HepG2 (cell line): Measurements from ENCODE around the gene LTA4H. TPM values are rescaled to one million over a fixed set of nuclear protein-coding genes. Genes with fewer than 3 reads are reported as not detected.

Experiments used
- ATAC-seq: fragments of 200-7000 bp; cut with Tn5 transposase; 3 replicates; pipeline ENCODE4 v1.9.1; 2020; ENCODE audit warnings: mild to moderate bottlenecking, moderate library complexity
- BruUV-seq: library from RNA; stranded (reverse); fragments of 400-500 nt; replicated peaks from 2 replicates; lab custom pipeline; 2021; lab: Mats Ljungman, UMichigan
- CTCF ChIA-PET: fragments of 300-600 bp; formaldehyde crosslinking; extraction: SDS; loops from one replicate; lab custom pipeline; 2021; ENCODE audit warnings: low total read pairs, inconsistent platforms, low intra/inter-chr PET ratio; lab: Yijun Ruan, JAX
- POLR2A ChIA-PET: fragments of 350-600 bp; sonication (Branson Sonifier 250); formaldehyde crosslinking; loops from one replicate; lab custom pipeline; 2020; ENCODE audit warnings: antibody characterized with exemption, inconsistent platforms; lab: Yijun Ruan, JAX
- DNase-seq: peaks from one replicate; pipeline ENCODE4 v3.0.0-alpha.2; 2015; ENCODE audit warnings: low spot score
- FAIRE-seq: peaks from 3 replicates; lab custom pipeline; 2011; peaks lifted over from hg19 to GRCh38; lab: Jason Lieb, UNC
- H2AFZ ChIP-seq: one replicate; pipeline ENCODE4 v1.6.1; 2011; ENCODE audit warnings: low read length, inconsistent platforms
- H3K27ac ChIP-seq: fragments of 300-600 bp; 3 replicates; pipeline ENCODE4 v1.8.0; 2011; ENCODE audit warnings: mixed run types, mild to moderate bottlenecking, mixed read lengths, low read length, inconsistent platforms; ENCODE audit not compliant: insufficient read depth; ENCODE audit errors: extremely low read length
- H3K27me3 ChIP-seq, 2 experiments: fragments of 200-600 bp in 1 of 2; 2 replicates in 1 of 2; 3 replicates in 1 of 2; pipeline versions ENCODE4 v1.6.0 to v1.8.0; 2011; ENCODE audit warnings: low read length in 2 of 2, mild to moderate bottlenecking in 2 of 2, moderate library complexity in 2 of 2, inconsistent platforms in 1 of 2; ENCODE audit not compliant: insufficient read depth in 2 of 2, control insufficient read depth in 1 of 2
- H3K36me3 ChIP-seq, 2 experiments: fragments of 200-600 bp in 1 of 2; replicated peaks in 1 of 2; 2 replicates in 1 of 2; 3 replicates in 1 of 2; pipeline versions ENCODE4 v1.5.1 to v1.8.0; 2011; ENCODE audit warnings: low read length in 2 of 2, inconsistent platforms in 1 of 2; ENCODE audit not compliant: insufficient read depth in 2 of 2, control insufficient read depth in 1 of 2
- H3K4me1 ChIP-seq: 2 replicates; pipeline ENCODE4 v1.5.1; 2012; ENCODE audit warnings: low read length, inconsistent platforms; ENCODE audit not compliant: insufficient read depth
- H3K4me2 ChIP-seq: 2 replicates; pipeline ENCODE4 v1.6.0; 2011; ENCODE audit warnings: low read depth, low read length, inconsistent platforms
- H3K4me3 ChIP-seq, 3 experiments: fragments of 200-600 bp in 1 of 3; sonication (generic), shearing (Covaris generic) in 1 of 3; replicated peaks in 1 of 3; 2 replicates each; pipeline ENCODE4 v1.5.1; 2011 to 2016; ENCODE audit warnings: low read length in 3 of 3, inconsistent platforms in 2 of 3, low read depth in 2 of 3, mild to moderate bottlenecking in 2 of 3, control low read depth in 1 of 3, mixed read lengths in 1 of 3; ENCODE audit not compliant: insufficient read depth in 1 of 3
- H3K79me2 ChIP-seq: one replicate; pipeline ENCODE4 v1.6.1; 2011; ENCODE audit warnings: low read length, inconsistent platforms; ENCODE audit not compliant: insufficient read depth
- H3K9ac ChIP-seq: 2 replicates; pipeline ENCODE4 v1.6.0; 2011; ENCODE audit warnings: mild to moderate bottlenecking, low read depth, low read length, inconsistent platforms; ENCODE audit not compliant: insufficient read depth
- H3K9me3 ChIP-seq: 2 replicates; pipeline ENCODE4 v1.5.1; 2012; ENCODE audit warnings: mild to moderate bottlenecking, low read length
- H4K20me1 ChIP-seq: 2 replicates; pipeline ENCODE4 v1.6.0; 2011; ENCODE audit warnings: inconsistent platforms, mild to moderate bottlenecking, low read length, moderate library complexity; ENCODE audit not compliant: insufficient read depth
- DR1 ChIP-seq: sonication (generic); formaldehyde crosslinking; IDR thresholded peaks from 2 replicates; pipeline ENCODE4 v1.8.0; 2021; ENCODE audit warnings: mild to moderate bottlenecking, missing genetic modification reagents, inconsistent platforms
- DRAP1 ChIP-seq: IDR thresholded peaks from 2 replicates; pipeline ENCODE4 v1.6.1; 2016; ENCODE audit warnings: missing genetic modification reagents, missing compliant biosample characterization
- FOXK1 ChIP-seq: sonication (generic); formaldehyde crosslinking; IDR thresholded peaks from 2 replicates; pipeline ENCODE4 v1.4.0; 2020; ENCODE audit warnings: low read depth, missing genetic modification reagents, borderline replicate concordance
- MXD3 ChIP-seq: IDR thresholded peaks from 2 replicates; pipeline ENCODE4 v1.6.1; 2016; ENCODE audit warnings: mild to moderate bottlenecking, missing biosample characterization, missing genetic modification reagents
- NFE2L1 ChIP-seq: sonication (generic); formaldehyde crosslinking; IDR thresholded peaks from 2 replicates; pipeline ENCODE4 v1.4.0; 2020; ENCODE audit warnings: missing genetic modification reagents, mild to moderate bottlenecking, borderline replicate concordance
- NFIB ChIP-seq: sonication (generic); formaldehyde crosslinking; IDR thresholded peaks from 2 replicates; pipeline ENCODE4 v1.9.0; 2021; ENCODE audit warnings: missing genetic modification reagents, mild to moderate bottlenecking, borderline replicate concordance
- NFKB2 ChIP-seq: sonication (generic); formaldehyde crosslinking; IDR thresholded peaks from 2 replicates; pipeline ENCODE4 v1.4.0; 2020; ENCODE audit warnings: missing genetic modification reagents, borderline replicate concordance
- SMYD3 ChIP-seq: sonication (generic); formaldehyde crosslinking; IDR thresholded peaks from 2 replicates; pipeline ENCODE4 v1.8.1; 2023; ENCODE audit warnings: mild to moderate bottlenecking, missing genetic modification reagents
- SNAPC2 ChIP-seq: sonication (generic); formaldehyde crosslinking; IDR thresholded peaks from 2 replicates; pipeline ENCODE4 v1.8.1; 2022; ENCODE audit warnings: mild to moderate bottlenecking, missing genetic modification reagents
- TGIF2 ChIP-seq: IDR thresholded peaks from 2 replicates; pipeline ENCODE4 v1.6.1; 2016; ENCODE audit warnings: control low read depth, missing compliant biosample characterization
- ZNF121 ChIP-seq: sonication (generic); formaldehyde crosslinking; IDR thresholded peaks from 2 replicates; pipeline ENCODE4 v1.5.0; 2020; ENCODE audit warnings: mild to moderate bottlenecking, missing genetic modification reagents
- ZNF451 ChIP-seq: sonication (generic); formaldehyde crosslinking; IDR thresholded peaks from 2 replicates; pipeline ENCODE4 v1.5.0; 2020; ENCODE audit warnings: mild to moderate bottlenecking, missing genetic modification reagents
- ZNF768 ChIP-seq: sonication (generic); formaldehyde crosslinking; IDR thresholded peaks from 2 replicates; pipeline ENCODE4 v1.4.0; 2020; ENCODE audit warnings: missing genetic modification reagents
- WGBS: methylation state at CpG from one replicate; pipeline ENCODE4 v1.1.6; 2017; ENCODE audit warnings: low lambda C conversion rate; 5-methylcytosine and 5-hydroxymethylcytosine counted together
- in situ Hi-C: cut with HindIII; loops from 2 replicates; pipeline ENCODE4 v1.10.0; 2017; ENCODE audit warnings: low pct_unique_long_range_greater_than_20kb; ENCODE audit not compliant: extremely low pct_ligation_motif_present
- intact Hi-C: fragments of 100-400 bp; cut with micrococcal nuclease; formaldehyde crosslinking; loops from one replicate; pipeline ENCODE4 v1.10.0; 2022; ENCODE audit not compliant: unreplicated experiment
- polyA plus RNA-seq, 8 experiments: library from polyadenylated mRNA; depleted of rRNA in 3 of 8; stranded (reverse) in 7 of 8; unstranded in 1 of 8; fragments of >200 nt; fragmentation: Illumina TruSeq in 4 of 8; extraction: Trizol in 4 of 8; gene quantifications; 2 replicates each; pipeline versions ENCODE4 v1.2.1 to v1.2.3, GENCODE V29; 2011 to 2016; ENCODE audit warnings: low read depth in 4 of 8, missing spikeins in 1 of 8, mixed read lengths in 1 of 8; ENCODE audit not compliant: insufficient read depth in 1 of 8
- total RNA-seq, 5 experiments: library from RNA; depleted of rRNA; stranded (reverse); fragments of >200 nt; fragmentation: Illumina TruSeq; extraction: Trizol; gene quantifications; 2 replicates each; pipeline ENCODE4 v1.2.3, GENCODE V29; 2016; ENCODE audit warnings: low read depth in 1 of 5

Gene LTA4H
- total and polyA plus RNA-seq, 2 of the 13 experiments (the other 11 are each of a cell fraction or from before 2014, with no cell fraction given) = 87.5 to 90.4 TPM

GRCh38 chr12:96025518-96025917 lies 9.9 kb downstream of the LTA4H start:
- intact Hi-C loops = no loop called here

GRCh38 chr12:96020314-96021003 lies 14.9 kb downstream of the LTA4H start:
- ChIA-PET CTCF (no interaction called here), POLR2A (no interaction called here)
- DNase-seq (no peak), ATAC-seq (no peak), FAIRE-seq (no peak)
- TF ChIP-seq FOXK1 (CRISPR knock-in tag) (no peak), TGIF2 (CRISPR knock-in tag) (no peak), SMYD3 (CRISPR knock-in tag) (no peak), DR1 (CRISPR knock-in tag) (no peak), NFE2L1 (CRISPR knock-in tag) (no peak), ZNF768 (CRISPR knock-in tag) (no peak), NFKB2 (CRISPR knock-in tag) (no peak), ZNF451 (CRISPR knock-in tag) (no peak), MXD3 (no peak), SNAPC2 (CRISPR knock-in tag) (no peak), DRAP1 (CRISPR knock-in tag) (no peak)
- no TSS peak for BruUV-seq
- intact Hi-C loops (no loop called here), in situ Hi-C loops (no loop called here)
- Histone ChIP-seq H3K4me2 (no peak overlapping the region), H4K20me1 (no peaks in the 10 kb centered on the region), H3K36me3 (peaks cover 11 to 44% of the 10 kb centered on the region in 2 experiments), H3K27ac (no peak overlapping the region), H3K9ac (no peak overlapping the region), H3K9me3 (no peaks in the 10 kb centered on the region), H2AFZ (no peak overlapping the region), H3K79me2 (no peaks in the 10 kb centered on the region), H3K27me3 (no peaks in the 10 kb centered on the region), H3K4me1 (no peaks in the 10 kb centered on the region), H3K4me3 (no peak overlapping the region)
- 95% methylated on average over 3 of the region's 3 CpGs for WGBS

More at GRCh38 chr12:96025518-96025917, 9.9 kb downstream of the LTA4H start:
- POLR2A ChIA-PET = no interaction called here
- peaks cover 7% of the 10 kb centered on the region; the same call in 1 of the 2 replicates for H3K4me1 ChIP-seq
- DNase-seq (no peak), ATAC-seq (no peak), FAIRE-seq (no peak)
- H3K79me2 ChIP-seq = no peaks in the 10 kb centered on the region
- peaks cover 9 to 58% of the 10 kb centered on the region in 2 experiments; a peak in 4 of 5 replicates for H3K36me3 ChIP-seq
- H3K4me3 ChIP-seq = no peak overlapping the region
- H3K27me3 ChIP-seq = no peaks in the 10 kb centered on the region
- BruUV-seq = no TSS peak
- no peaks in the 10 kb centered on the region for H3K9me3 ChIP-seq
- CTCF ChIA-PET = no interaction called here
- TF ChIP-seq ZNF121 (CRISPR knock-in tag) = peak; percentile 42; the same call in 1 of the 2 replicates
- no peak for TF ChIP-seq NFIB (CRISPR knock-in tag)
- 96% methylated on average over 4 of the region's 4 CpGs for WGBS
- no peak overlapping the region for H3K27ac ChIP-seq
- no peak overlapping the region for H3K4me2 ChIP-seq
- no peak overlapping the region for H2AFZ ChIP-seq
- H3K9ac ChIP-seq = no peak overlapping the region
- no peaks in the 10 kb centered on the region for H4K20me1 ChIP-seq
- in situ Hi-C loops = no loop called here
